ENCODE measurements around the gene DMXL1.
"Not testable (repeated sequence)": the region's sequence is repeated elsewhere in the genome, so short reads cannot be mapped to it uniquely, and the experiment has no call there.

The DMXL1 gene

DNA sequence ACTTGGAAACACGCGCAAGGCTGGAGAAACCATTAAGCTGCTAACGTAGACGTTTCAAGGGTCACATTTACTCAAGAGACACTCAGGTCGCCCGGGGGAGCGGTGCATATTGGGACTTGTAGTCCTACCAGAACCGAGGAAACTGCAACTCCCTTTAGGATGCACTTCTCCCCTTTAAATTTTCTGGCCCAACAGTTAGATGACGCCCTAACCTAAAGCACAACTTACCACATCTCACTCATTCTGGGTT is 384 bp upstream of the DMXL1 start:
- DNase-seq (ENCODE audit: low read depth in 2 of 2), result no peak

DNA sequence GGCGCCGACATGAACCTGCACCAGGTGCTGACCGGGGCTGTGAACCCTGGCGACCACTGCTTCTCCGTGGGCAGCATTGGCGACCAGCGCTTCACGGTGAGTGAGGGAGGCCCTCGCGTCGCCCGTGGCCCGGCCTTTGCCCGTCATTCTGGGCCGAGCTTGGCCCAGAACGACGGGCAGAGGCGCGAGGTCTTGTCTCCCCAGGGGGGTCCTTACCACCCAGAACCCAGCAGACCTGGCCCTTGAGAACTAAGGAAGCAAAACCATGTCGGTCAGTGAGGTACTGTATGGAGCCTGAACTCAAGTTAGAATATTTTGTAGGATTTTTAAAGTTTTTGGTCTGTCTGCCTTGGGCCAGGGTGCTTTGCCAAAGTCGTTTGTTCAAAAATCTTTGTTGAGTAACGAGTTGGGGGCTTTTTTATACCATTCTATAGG is 691 bp downstream of the DMXL1 start:
- DNase-seq (ENCODE audit: low read depth in 2 of 2), result no peak

DNA sequence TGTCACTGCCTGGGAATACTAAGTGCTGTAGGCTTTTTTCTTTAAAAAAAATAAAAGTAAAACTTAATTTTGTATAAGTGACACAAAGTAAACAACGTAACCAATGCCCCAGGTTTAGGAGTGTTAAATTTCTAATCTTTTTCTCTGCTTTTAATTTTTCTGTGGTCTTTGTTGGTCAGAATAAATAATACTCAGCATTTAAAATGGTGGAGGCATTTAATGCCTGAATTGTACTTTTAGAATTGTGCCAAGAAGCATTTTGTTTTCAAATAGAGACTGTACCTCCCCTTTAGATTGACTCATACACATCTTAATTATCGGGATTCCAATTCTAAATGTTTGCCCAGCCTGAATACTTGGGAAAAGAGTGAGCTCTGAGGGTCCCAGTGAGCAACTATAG is 1.6 kb downstream of the DMXL1 start:
- no peak for DNase-seq (ENCODE audit: low read depth in 2 of 2)

DNA sequence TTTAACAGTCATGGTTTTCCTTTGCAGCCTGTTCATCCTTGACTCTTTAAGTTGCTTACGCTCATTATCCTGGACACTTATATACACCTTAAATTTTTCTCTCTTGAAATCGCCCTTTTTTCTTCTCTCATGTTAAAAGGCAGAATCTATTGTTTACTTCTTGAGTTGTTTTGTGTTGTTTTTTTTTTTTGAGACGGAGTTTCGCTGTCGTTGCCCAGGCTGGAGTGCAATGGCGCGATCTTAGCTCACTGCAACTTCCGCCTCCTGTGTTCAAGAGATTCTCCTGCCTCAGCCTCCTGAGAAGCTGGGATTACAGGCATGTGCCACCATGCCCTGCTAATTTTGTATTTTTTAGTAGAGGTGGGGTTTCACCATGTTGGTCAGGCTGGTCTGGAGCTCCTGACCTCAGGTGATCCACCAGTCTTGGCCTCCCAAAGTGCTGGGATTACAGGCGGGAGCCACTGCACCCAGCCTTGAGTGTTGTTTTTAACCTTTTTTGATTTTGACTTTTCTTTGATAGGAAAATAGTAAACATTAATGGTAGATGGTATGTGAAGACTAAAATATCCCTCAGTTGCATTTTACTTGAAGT is 3.0 kb downstream of the DMXL1 start:
- DNase-seq (ENCODE audit: low read depth in 2 of 2), result not testable (repeated sequence)

DNA sequence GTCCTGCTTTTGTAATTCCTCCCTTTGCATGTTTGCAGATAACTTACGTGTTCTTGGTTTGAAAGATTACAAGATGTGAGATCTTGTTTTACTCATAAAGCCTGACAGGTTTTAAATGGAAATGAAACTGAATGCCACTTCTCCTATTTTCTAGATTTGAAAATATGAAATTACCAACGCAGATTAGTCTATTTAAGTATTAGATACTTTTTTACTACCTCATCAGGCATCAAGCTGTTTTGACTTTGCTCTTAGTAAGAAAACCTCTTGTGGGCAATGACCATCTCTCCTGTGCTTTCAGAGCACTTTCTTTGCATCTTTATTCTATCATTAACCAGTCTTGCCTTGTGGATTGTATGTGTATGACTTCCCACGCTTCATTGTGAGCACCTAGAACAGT is 3.5 kb downstream of the DMXL1 start:
- DNase-seq (ENCODE audit: low read depth in 2 of 2), result no peak

DNA sequence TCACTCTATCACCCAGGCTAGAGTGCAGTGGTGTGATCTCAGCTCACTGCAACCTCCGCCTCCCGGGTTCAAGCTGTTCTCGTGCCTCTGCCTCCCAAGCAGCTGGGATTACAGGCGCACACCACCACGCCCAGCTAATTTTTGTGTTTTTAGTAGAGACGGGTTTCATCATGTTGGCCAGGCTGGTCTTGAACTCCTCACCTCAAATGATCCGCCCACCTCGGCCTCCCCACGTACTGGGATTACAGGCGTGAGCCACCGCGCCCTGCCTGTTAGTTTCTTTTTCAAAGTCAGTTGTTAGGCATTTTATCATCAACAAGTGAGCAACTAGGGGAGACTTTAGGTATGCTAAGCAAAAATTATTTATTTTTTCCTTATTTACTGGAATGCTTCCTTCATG is 4.4 kb downstream of the DMXL1 start:
- DNase-seq (ENCODE audit: low read depth in 2 of 2), result not testable (repeated sequence)

DNA sequence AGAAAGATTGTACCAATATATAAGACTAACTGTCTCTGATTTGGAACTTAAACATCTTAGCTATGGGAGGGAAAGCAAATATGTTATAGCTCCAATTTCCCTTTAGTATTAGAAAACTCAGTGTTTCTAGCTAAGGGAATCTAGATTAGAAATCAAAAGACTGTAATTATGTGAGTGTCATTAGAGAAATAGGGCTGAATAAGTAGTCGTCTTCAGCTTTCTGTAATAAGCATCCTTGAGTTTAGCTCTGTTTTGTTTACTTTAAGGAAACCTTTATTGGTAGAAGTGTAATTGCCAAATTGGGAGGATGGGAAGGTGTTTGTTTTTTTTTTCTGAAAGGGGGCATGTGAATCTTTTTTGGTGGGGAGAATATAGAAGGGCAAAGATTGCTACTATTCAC is 5.2 kb downstream of the DMXL1 start:
- DNase-seq (ENCODE audit: low read depth in 2 of 2), result no peak

DNA sequence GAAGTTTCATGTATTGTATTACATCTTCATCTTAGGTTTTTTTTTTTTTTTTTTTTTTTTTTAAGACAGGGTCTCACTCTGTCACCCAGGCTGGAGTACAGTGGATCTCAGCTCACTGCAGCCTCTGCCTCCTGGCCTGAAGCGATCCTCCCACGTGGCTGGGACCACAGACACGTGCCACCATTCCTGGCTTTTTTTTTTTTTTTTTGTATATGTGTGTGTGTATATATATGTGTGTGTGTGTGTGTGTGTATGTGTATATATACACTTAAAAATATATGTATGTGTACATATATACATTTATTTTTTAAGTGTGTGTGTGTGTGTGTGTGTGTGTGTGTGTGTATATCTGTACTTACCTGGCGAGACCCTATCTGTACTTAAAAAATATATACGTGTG is 6.6 kb downstream of the DMXL1 start:
- DNase-seq (ENCODE audit: low read depth in 2 of 2), result no peak

DNA sequence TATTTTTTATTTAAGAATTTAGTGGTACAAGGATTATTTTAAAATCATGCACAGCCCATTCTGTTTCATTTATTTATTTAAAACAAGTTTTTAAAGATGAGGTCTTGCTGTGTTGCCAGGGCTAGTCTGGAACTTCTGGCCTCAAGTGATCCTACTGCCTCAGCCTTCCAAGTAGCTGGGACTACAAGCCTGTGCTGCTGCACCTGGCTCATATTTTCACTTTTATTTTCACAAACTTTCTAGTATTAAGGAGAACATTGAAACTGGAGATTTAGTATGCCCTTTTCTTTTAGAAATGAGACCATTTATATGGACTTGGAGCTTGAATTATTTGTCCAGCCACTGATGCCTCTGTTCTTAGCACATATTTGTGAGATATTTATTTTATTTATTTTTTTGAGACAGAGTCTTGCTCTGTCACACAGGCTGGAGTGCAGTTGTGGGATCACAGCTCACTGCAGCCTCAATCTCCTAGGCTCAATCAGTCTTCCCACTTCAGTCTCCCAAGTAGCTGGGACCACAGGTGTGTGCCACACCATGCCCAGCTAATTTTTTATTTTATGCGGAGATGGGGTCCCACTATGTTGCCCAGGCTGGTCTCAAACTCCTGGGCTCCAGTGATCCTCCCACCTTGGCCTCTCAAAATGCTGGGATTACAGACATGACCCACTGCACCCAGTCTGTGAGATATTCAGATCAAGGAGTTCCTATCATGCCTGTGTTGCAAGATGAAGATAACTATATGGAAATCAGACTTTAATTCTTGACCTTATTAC is 7.4 kb downstream of the DMXL1 start:
- no peak for DNase-seq (ENCODE audit: low read depth in 2 of 2)

DNA sequence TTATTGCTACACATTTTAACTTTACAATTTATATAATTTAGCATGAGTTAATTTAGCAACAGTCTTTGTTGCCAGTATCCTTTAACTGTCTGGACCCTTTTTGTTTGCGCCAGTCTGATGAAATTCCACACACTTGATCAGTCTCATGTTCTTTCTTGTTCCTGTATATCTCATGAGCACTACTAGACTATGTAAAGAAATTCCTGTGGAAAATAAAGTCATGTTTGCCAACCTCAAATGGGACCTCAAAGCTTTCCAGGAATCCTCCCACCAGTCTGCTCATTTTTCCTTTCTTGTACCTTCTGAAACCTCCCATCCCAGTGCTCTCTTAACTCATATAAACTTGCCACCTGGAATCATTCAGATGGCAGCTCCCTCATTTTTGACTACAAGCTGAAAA is 8.0 kb downstream of the DMXL1 start:
- DNase-seq (ENCODE audit: low read depth in 2 of 2), result no peak

DNA sequence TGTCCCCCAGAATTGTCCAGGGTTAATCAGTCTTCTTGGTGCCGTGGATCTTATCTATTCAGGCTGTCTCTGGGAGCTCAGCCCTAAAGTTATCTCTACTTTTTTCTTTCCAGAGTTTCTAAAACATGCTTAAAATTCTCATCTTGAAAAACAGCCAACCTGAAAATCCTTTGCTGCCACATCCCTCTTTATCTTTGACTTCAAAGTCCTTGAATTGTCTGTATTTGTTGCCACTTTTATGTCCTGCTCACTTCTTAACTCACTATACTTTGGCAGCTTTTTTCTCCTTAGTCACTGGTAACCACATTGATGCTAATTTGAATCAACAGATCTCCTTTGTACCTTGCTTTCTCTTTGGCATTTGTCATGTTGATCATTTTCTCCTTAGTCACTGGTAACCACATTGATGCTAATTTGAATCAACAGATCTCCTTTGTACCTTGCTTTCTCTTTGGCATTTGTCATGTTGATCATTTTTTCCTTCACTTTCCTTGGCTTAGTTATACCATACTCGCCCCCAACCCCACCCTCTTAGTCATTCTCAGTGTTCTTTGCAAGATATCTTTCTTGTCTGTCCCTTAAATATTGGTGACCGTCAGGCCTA is 8.5 kb downstream of the DMXL1 start:
- DNase-seq (ENCODE audit: low read depth in 2 of 2), result no peak

DNA sequence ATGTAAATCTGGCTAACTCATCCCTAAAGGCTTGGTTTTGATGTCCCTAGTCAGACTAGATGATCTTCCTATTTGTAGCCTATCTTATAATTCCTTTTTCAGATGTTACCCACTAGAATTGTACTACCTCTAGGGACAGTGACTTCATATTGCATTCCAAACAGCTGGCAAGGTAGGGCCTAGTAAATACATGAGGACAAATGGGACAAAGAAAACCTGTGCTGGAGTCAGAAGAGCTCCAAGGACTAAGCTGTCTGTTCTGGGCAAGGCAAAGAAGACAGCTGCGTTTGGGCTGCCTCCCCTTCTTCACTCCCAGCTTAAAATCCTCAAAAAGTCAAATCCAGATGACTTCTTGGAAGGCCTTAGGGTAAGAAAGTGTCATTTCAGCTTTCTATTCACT is 10.0 kb downstream of the DMXL1 start:
- no peak for DNase-seq (ENCODE audit: low read depth in 2 of 2)

DNA sequence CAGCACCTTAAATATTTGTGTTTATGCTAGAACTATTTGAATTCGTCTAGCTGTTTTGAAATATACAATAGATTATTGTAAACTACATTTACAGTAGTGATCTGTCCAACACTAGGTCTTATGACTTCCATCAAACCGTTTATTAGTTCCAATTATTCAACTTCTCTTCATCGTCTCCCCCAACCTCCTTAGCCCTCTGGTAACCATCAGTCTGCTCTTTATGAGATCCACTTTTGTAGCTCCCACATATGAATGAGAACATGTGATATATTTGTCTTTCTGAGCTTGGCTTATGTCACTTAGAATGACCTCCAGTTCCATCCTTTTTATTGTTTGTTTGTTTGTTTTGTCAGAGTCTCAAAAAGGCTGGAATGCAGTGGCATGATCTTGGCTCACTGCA is 11.8 kb downstream of the DMXL1 start:
- DNase-seq (ENCODE audit: low read depth in 2 of 2), result no peak

DNA sequence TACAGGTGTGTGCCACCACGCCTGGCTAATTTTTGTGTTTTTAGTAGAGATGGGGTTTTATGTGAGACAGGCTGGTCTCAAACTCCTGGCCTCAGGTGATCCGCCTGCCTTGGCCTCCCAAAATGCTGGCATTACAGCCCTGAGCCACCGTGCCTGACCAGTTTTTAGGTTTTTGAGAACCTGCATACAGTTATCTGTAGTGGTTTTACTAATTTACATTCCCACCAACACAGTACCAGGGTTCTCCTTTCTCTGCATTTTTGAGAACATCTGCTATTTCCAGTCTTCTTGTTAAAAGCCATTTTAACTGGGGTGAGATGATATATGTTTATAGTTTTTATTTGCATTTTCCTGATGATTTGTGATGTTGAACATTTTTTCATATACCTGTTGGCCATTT is 12.8 kb downstream of the DMXL1 start:
- no peak for DNase-seq (ENCODE audit: low read depth in 2 of 2)

DNA sequence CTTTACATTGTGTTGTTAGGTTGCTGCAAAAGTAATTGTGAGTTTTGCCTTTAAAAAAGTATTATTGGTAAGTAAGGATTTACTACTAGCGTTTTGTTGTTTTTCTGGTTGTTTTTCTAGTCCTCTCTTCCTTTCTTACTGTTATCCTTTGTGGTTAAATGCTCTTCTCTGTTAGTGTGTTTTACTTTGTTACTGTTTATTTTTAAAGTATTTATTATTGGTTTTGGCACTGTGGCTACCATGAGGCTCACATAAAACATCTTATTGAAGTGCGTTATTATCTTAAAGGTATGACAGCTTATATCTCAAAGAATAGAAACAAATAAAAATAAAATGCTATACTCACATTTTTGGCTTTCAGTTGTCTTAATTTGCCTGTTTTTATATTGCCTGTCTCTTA is 17.6 kb downstream of the DMXL1 start:
- DNase-seq (ENCODE audit: low read depth in 2 of 2), result no peak

DNA sequence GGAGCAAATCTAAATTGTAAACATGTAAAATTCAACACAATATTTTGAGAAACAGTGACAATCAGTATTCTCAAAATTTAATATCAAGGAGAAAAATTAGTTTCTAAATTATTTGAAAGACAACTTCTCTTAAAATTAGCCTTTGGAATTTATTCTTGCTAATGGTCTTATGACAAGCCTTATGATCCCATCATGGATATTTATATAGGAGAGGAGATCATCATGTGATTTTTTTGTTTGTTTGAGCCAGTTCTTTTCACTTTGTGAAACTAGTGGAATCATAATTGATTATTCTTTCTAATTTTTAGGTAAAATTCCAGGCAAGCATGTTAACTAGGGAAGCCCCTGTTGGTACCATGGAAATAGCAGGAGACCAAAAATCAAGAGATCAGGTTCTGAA is 24.7 kb downstream of the DMXL1 start:
- no peak for DNase-seq (ENCODE audit: low read depth in 2 of 2)

DNA sequence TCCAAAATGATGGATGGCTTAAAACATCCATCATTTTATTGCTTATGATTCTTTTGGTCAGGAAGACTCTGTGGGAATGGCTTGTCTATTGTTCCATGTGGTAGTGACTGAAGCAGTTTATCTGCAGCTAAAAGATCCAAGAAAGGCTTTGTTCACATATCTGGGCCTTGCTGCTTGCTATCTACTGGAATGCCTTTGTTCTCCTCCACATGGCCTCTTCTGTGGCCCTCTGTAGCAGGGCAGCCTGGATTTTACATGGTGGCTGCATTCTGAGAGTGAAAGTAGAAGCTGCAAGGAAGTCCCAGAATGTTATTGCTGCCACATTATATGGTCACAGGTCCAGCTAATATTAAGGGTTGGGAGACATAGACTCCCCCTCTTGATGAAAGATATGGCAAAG is 35.1 kb downstream of the DMXL1 start:
- DNase-seq (ENCODE audit: low read depth in 2 of 2), result no peak

DNA sequence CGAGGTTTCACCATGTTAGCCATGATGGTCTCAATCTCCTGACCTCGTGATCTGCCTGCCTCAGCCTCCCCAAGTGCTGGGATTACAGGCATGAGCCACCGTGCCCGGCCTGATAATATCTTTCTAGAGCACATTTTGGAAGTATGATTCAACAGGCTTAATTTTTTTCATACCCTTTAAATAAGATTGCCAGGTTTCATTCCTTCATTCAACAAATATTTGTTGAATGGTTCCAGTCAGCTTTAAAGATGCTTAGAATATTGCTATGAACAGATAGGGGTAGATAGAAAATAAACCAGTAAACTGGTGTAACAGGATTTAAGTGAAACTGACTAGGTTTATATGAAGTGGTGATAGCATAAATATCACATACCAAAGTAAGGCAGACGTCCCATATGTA is 41.3 kb downstream of the DMXL1 start:
- DNase-seq (ENCODE audit: low read depth in 2 of 2), result no peak

DNA sequence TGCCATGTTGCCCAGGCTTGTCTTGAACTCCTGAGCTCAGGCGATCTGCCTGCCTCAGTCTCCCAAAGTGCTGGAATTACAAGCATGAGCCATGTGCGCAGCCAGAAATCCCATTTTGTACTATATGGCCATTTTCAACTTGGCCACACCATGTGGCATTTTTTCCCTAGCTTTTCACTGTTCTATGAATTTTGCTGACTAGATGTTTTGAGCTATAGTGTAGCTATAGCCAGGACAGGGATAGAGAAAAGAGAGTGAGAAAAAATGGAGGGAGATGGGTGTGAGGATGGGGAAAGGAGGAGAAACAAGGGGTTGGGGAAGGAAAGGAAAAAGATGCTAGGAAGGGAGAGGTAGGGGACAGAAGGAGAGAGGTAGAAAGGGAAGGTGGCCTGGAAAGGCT is 46.4 kb downstream of the DMXL1 start:
- DNase-seq (ENCODE audit: low read depth in 2 of 2), result no peak

DNA sequence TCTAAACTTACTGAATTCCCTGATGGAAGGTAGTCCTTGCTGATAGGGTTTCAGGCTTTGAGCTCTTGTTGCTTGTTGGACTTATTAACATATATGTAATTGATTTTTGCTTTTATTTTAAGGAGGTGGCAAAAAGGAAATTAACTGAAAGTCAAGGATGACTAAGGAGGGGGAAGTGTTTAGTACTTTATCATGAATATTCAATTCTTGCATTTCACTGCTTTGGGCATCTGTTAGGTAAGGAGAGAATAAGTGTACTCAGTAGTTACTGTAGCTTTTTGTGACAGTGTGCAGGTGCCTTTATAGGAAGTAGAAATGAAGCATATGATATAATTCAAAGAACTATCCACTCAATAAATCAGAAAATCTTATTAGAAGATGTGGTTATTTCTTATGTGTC is 47.1 kb downstream of the DMXL1 start:
- no peak for DNase-seq (ENCODE audit: low read depth in 2 of 2)

DNA sequence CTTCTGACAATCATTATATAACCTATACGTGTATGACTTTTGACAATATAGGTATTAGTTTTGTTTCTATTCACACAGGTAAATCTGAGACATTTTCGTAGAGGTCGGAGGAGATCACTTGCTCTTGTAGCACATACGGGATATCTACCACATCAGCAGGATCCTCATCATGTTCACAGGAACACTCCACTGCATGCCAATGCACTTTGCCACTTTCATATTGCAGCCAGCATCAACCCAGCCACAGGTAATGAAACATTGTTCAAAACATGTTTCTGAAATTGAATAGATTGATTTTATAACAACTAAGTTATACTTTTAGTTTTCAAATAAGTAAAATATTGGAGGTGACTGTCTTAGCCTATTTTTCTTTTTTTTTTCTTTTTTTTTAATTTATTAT is 50.0 kb downstream of the DMXL1 start:
- DNase-seq (ENCODE audit: low read depth in 2 of 2), result no peak

DNA sequence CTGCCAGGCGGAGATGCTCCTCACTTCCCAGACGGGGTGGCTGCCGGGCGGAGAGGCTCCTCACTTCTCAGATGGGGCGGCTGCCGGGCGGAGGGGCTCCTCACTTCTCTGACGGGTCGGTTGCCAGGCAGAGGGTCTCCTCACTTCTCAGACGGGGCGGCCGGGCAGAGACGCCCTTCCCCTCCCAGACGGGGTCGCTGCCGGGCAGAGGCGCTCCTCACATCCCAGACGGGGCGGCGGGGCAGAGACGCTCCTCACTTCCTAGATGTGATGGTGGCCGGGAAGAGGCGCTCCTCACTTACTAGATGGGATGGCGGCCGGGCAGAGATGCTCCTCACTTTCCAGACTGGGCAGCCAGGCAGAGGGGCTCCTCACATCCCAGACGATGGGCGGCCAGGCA is 51.6 kb downstream of the DMXL1 start:
- DNase-seq (ENCODE audit: low read depth in 2 of 2), result not testable (repeated sequence)

DNA sequence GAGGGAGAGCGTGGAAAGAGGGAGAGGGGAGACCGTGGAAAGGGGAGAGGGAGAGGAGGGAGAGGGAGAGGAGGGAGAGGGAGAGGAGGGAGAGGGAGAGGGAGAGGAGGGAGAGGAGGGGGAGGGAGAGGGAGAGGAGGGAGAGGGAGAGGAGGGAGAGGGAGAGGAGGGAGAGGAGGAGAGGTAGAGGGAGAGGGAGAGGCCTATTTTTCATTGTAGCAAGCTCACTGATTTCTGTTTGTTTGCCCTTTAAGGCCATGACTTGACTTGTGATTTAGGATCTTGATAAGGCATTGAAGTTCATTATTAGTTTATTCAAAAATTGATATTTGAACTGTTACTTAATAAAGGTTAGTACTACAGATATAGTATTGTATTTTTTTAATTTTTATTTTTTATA is 52.4 kb downstream of the DMXL1 start:
- no peak for DNase-seq (ENCODE audit: low read depth in 2 of 2)

DNA sequence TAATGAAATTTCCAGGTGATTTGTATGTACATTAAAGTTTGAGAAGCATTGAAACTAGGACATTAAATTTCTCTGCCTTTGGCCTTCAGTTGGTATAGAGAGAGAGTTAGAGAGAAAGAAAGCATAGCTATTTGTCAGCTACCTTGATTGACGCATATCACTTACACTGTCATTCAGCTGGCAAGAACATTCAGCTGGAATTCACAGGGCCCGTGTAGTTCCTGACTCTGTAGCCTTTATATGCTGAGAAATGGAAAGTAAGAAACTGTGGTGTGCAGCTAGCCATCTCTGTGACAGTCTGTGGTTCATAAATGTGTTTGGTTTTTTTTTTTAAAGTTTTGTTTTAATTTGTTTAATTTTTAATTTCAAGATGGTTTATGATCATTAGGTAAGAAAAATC is 58.9 kb downstream of the DMXL1 start:
- no peak for DNase-seq (ENCODE audit: low read depth in 2 of 2)

Measured in activated CD8-positive, alpha-beta memory T cell treated with anti-CD3 and anti-CD28 coated beads for 4 hours (primary cell).